Activated CD8-positive, alpha-beta memory T cell treated with anti-CD3 and anti-CD28 coated beads, Interleukin-2, amount 50 U/mL, for 24 hours (primary cell): ENCODE data around the gene CXorf66.
"Not testable (repeated sequence)": the region's sequence is repeated elsewhere in the genome, so short reads cannot be mapped to it uniquely, and the experiment has no call there.

Experiments
- DNase-seq: peaks from one replicate; pipeline ENCODE4 v3.0.0-alpha.2; 2020; ENCODE audit errors: extremely low read depth

The CXorf66 gene

DNA sequence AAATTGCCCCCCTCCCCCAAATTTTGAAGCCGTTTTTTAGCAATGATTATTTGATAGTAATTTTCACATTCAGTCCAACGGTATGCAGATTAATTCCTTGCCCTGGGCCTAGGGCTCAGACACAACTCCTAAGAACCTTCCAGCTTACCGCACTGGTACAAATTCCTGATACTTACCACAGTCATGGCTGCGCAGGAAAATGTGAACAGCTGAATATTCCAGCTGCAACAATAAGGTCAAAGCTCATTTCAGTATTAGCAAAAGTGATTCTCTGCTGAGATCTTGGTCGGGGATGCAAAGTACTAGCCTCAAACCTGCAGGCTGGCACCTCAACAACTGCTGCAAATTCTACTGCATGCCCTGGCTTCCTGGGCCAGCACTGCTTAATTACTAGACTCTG is 35.4 kb downstream of the CXorf66 start:
- no peak for DNase-seq

DNA sequence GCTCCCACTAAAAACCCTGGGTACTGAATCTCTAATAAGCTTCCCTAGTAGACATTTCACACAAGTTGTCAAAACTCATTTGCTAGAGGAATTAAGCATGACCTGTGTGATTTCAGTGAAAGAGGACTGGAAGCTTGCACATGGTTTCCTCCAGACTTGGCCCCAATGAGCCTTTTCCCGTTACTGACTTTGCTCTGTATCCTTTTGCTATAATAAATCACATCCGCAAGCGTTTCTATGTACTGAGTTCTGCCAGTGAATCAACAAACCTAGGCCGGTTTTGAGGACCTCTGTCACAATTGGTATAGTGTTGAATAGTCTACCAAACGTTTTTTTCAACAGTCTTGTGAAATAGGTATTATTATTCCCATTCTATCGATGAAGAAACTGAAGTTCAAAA is 40.6 kb downstream of the CXorf66 start:
- no peak for DNase-seq

DNA sequence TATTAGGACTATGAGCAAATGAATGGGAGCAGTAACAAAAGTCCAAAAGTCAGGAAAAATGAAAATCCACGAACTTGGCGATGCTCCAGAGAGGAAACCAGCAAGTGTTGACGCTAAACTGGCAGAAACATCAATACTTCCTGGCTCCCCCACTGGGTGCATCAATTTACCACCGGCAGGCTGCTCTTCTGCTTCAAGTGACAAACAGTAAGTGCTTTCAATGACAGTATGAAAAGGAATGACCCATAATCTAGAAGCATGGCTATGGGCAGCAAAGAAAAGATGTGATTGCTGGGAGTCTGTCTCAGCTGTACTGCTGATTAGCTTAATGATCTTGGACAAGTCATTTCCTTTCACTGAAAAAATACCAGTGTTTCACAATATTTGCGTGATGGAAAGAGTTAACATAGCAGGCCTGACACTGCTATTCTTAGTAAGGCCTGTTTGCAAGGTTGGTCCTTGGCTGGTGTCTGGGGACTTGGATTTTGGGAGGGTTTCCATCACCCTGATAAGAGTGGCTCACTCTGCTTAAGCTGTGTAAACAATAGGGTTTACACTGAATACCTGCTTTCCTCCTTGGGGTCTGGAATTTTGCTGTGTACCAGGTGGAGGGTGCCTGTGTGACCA is 41.1 kb downstream of the CXorf66 start:
- DNase-seq, result no peak

DNA sequence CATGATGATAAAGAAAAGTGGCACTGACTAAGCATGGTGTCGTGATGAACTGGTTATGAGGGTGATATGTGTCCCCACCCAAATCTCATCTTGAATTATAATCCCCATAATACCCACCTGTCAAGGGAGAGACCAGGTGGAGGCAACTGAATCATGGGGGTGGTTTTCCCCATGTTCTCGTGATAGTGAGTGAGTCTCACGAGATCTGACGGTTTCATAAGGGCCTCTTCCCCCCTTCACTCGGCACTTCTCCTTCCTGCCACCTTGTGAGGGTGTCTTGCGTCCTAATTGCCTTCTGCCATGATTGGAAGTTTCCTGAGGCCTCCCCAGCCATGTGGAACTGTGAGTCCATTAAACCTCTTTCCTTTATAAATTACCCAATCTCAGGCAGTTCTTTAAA is 44.2 kb downstream of the CXorf66 start:
- DNase-seq, result not testable (repeated sequence)

DNA sequence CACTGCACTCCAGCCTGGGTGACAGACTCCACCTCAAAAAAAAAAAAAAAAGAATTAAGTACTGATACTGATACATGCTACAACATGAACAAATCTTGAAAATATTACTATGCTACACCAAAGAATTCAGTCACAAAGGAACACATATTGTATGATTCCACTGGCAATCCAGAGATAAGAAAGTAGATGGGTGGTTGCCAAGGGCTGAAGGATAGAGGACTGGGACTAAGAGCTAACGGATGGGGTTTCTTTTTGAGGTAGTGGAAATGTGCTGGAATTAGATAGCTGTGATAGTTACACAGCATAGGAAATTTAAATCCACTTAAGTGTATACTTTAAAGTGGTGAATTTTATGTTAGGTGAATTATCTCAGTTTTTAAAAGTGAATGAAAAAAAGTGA is 45.0 kb downstream of the CXorf66 start:
- no peak for DNase-seq

DNA sequence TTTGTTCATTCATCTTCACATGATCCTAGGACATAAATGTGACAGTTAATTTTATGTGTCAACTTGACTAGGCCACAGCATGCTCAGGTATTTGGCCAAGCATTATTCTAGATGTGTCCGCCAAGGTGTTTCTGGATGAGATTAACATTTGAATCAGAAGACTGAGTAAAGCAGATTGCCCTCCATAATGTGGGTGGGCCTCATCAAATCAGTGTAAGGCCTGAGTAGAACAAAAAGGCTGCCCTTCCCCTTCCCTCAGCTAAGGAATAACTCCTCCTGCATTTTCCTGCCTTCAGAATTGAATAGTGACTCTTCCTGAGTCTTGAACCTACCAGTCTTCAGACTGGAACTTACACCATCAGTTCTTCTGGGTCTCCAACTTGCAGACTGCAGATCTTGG is 50.9 kb downstream of the CXorf66 start:
- DNase-seq, result no peak

DNA sequence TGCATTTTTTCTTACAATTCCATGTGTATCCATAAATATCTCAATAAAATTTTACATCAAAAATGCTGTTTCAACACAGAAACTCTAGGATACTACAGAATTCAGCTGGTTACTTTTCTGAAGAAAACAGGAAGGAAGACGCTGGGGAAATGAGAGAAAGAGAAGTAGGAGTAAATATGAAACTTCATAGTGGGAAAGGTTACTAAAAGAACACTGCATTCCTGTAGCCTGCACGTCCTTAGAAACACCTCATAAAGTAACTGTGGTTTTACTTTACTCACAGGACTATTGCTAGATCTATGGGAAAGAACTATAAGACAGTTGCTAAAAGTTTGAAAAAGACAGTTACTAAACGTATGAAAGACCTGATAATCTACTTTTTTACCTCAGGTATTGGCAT is 55.6 kb downstream of the CXorf66 start:
- no peak for DNase-seq

DNA sequence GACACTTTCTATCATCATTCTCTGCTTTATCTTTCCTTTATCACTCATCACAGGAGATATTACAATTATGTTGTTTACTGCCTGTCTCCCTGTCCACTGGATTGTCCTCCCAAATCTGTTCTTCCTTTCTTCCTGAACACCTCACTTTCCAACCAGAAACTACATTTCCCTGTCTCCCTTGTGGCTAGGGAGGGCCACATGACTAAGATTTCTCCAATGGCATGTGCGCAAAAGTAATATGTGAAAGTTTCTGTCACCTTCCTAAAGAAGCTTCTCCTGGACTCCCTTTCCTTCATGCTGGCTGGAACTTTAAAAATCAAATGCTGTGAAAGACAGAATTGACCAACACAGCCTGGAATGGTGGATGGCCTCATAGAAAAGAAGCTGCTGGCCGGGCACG is 58.2 kb downstream of the CXorf66 start:
- no peak for DNase-seq

DNA sequence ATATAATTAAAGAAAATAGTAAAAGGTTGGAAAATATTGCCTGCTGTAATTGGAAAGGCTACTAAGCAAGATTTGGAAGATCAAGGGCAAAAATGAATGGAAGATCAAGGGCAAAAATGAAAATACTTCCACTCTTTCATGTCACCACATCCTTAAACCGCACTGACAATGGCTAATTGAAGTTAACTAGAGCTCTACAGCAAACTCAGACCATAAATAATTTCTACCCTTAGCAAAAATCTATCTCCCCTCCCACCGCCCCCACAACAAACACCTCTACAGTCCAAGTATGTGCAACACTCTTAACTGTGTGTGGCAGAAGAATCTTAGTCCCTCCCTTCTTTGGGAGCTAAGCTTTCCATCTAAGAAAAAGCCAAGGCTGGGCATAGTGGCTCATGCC is 59.6 kb downstream of the CXorf66 start:
- no peak for DNase-seq
